Large intestine (tissue), 3 donors: ENCODE results near the gene TUBGCP2. TPM values are rescaled to one million over a fixed set of nuclear protein-coding genes. Genes with fewer than 3 reads are reported as not detected.

Experiments used
- DNase-seq, 2 donors: peaks; one replicate each; pipeline versions ENCODE4 v3.0.0 to v3.0.0-alpha.2; 2013
- H3K27ac ChIP-seq: one replicate; pipeline ENCODE4 v1.5.1; 2013; ENCODE audit warnings: low read length
- H3K27me3 ChIP-seq: 2 replicates; pipeline ENCODE4 v1.6.1; 2013; ENCODE audit warnings: low read length; ENCODE audit not compliant: control insufficient read depth, insufficient read depth
- H3K36me3 ChIP-seq: 2 replicates; pipeline ENCODE4 v1.6.1; 2013; ENCODE audit warnings: low read length; ENCODE audit not compliant: control insufficient read depth, insufficient read depth
- H3K4me1 ChIP-seq: one replicate; pipeline ENCODE4 v1.6.1; 2013; ENCODE audit warnings: low read length; ENCODE audit not compliant: control insufficient read depth, insufficient read depth
- H3K4me3 ChIP-seq: one replicate; pipeline ENCODE4 v1.5.1; 2013; ENCODE audit warnings: low read length
- H3K9me3 ChIP-seq: one replicate; pipeline ENCODE4 v1.6.1; 2013; ENCODE audit warnings: mild to moderate bottlenecking, low read depth, low read length, moderate library complexity; ENCODE audit not compliant: control insufficient read depth
- WGBS: methylation state at CpG from one replicate; pipeline ENCODE4 v1.1.5; 2013; ENCODE audit warnings: low lambda C conversion rate; ENCODE audit not compliant: insufficient coverage; 5-methylcytosine and 5-hydroxymethylcytosine counted together
- polyA plus RNA-seq: library from polyadenylated mRNA; unstranded; fragments of 120-200 nt; gene quantifications from one replicate; pipeline ENCODE4 v1.2.1, GENCODE V29; 2013

Gene TUBGCP2
- polyA plus RNA-seq, 1 donor, result 53.2 TPM

DNA sequence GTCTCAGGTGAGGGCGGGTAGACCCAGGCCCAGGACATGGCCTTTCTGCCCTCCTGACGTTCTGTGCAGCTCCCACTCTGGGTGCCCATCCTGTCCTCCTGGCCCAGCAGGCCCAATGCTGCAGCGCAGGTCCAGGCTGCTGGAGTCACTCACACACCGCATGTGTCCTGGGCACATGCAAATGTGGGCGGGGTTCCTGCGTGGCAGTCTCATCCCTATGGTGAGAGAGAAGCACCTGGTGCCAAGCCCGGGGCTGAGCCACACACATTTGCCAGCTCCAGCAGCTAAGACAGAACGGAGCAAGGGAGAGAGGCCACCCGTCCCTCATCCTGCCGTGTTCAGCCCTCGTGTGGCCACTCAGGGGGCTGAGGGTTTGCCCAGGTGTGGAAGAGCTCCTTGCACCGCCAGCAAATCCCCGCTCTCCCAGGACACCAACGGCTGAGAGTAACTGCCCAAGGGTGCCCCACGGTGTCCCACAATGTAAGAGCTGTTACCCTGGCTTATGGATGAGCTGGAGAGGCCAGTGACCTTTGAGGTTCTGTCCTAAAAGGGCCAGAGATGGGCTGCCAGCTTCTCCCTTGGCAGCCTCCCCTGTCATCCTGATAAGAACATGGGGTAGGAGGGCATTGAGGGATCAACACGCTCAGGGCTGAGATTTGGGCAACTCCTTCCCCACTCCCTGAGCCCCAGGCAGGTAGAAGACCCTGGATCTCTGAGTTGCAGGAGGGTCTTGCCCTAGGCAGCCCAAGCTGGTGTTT lies 44.7 kb upstream of the TUBGCP2 start:
- H3K27me3 ChIP-seq, result no peaks in the 10 kb centered on the region
- H3K4me1 ChIP-seq, result peaks cover 36% of the 10 kb centered on the region
- peaks cover 30% of the 10 kb centered on the region for H3K36me3 ChIP-seq
- H3K9me3 ChIP-seq, result peaks cover 11% of the 10 kb centered on the region
- DNase-seq, result no peak
- no CpG with 5 or more reads among the region's 16 CpGs for WGBS
- H3K4me3 ChIP-seq, result no peak overlapping the region
- H3K27ac ChIP-seq, result no peak overlapping the region

DNA sequence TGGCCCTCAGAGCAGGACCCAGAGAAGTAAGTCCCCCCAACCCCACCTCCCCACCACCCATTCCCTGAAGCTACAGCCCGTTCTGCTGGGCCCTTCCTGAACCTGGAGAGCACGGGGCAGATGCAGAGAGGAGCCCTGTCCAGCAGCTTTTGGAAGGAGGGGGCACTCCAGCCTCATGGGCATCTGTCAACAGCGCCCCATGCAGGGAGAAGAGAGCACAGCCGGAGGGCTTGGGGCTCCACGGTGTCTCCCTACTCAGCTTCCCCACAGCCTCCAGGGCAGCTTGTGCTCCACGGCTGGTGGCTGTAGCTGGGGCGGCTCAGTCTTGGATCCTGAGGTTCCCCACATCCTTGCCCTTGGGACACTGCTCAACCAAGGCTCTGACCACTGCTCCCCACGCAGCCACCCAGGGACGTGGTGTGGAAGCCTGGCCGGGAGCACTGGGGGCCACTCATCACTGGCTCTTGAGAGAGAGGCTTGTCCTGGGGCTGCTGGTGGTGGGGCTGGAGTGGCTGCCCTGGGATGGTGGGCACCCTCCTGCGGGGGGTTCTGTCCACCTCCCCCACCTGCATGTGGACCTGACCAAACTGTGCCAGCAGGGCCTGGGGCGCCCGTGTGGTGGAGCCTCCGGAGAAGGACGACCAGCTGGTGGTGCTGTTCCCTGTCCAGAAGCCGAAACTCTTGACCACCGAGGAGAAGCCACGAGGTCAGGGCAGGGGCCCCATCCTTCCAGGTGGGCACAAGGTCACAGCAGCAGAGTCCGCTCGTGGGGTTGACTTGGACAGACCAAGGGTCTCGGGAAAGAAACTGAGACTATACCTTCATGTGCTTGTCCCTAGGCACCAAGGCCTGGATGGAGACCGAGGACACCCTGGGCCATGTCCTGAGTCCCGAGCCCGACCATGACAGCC lies 43.0 kb upstream of the TUBGCP2 start:
- no CpG with 5 or more reads among the region's 24 CpGs for WGBS
- Histone ChIP-seq H3K4me3 (no peak overlapping the region), H3K4me1 (peaks cover 38% of the 10 kb centered on the region), H3K36me3 (peaks cover 30% of the 10 kb centered on the region), H3K27me3 (no peaks in the 10 kb centered on the region), H3K27ac (no peak overlapping the region), H3K9me3 (peaks cover 7% of the 10 kb centered on the region)
- no peak for DNase-seq

- Histone ChIP-seq H3K36me3 (peaks cover 25% of the 10 kb centered on the region), H3K27ac (no peak overlapping the region), H3K27me3 (no peaks in the 10 kb centered on the region), H3K9me3 (peaks cover 7% of the 10 kb centered on the region), H3K4me1 (peaks cover 31% of the 10 kb centered on the region), H3K4me3 (no peak overlapping the region)
- whole genome bisulfite sequencing, result no CpG with 5 or more reads among the region's 13 CpGs
- no peak for DNase-seq
Measured at GRCh38 chr10:133350950-133351329, 42.3 kb upstream of the TUBGCP2 start.

GRCh38 chr10:133350283-133350949 lies 41.7 kb upstream of the TUBGCP2 start:
- no peak overlapping the region for H3K4me3 ChIP-seq
- no peaks in the 10 kb centered on the region for H3K27me3 ChIP-seq
- H3K9me3 ChIP-seq, result peaks cover 8% of the 10 kb centered on the region
- peaks cover 20% of the 10 kb centered on the region for H3K36me3 ChIP-seq
- WGBS, result no CpG with 5 or more reads among the region's 12 CpGs
- peaks cover 27% of the 10 kb centered on the region for H3K4me1 ChIP-seq
- no peak for DNase-seq
- no peak overlapping the region for H3K27ac ChIP-seq

DNA sequence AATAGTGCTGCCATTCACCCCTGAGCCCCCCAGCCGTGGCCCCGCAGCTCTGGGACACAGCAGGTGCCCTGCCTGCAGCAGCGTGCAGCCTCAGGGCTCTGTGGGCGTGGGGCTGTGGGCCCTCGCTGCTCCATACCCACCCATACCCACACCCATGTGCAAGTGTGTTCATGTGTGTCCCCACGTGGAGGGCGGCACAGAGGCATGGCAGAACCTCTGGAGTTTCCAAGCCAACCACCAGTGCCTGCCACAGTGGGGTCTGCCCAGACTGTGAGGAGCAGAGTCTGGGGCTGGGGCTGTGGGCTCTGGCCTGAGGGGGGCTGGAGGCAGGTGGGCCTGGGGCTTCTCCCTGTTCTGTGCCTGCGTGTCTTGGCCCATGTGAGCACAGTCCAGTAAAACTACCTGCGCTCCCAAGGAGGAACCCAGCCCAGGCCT lies 40.9 kb upstream of the TUBGCP2 start:
- Histone ChIP-seq H3K9me3 (peaks cover 11% of the 10 kb centered on the region), H3K4me1 (peaks cover 24% of the 10 kb centered on the region), H3K27ac (no peak overlapping the region), H3K27me3 (no peaks in the 10 kb centered on the region), H3K4me3 (no peak overlapping the region), H3K36me3 (peaks cover 12% of the 10 kb centered on the region)
- WGBS, result no CpG with 5 or more reads among the region's 9 CpGs
- no peak for DNase-seq

GRCh38 chr10:133349160-133349568 lies 40.5 kb upstream of the TUBGCP2 start:
- Histone ChIP-seq H3K4me1 (peaks cover 24% of the 10 kb centered on the region), H3K4me3 (no peak overlapping the region), H3K27ac (no peak overlapping the region), H3K9me3 (peaks cover 11% of the 10 kb centered on the region), H3K27me3 (no peaks in the 10 kb centered on the region), H3K36me3 (peaks cover 12% of the 10 kb centered on the region)
- WGBS, result no CpG with 5 or more reads among the region's 8 CpGs
- DNase-seq, result no peak

DNA sequence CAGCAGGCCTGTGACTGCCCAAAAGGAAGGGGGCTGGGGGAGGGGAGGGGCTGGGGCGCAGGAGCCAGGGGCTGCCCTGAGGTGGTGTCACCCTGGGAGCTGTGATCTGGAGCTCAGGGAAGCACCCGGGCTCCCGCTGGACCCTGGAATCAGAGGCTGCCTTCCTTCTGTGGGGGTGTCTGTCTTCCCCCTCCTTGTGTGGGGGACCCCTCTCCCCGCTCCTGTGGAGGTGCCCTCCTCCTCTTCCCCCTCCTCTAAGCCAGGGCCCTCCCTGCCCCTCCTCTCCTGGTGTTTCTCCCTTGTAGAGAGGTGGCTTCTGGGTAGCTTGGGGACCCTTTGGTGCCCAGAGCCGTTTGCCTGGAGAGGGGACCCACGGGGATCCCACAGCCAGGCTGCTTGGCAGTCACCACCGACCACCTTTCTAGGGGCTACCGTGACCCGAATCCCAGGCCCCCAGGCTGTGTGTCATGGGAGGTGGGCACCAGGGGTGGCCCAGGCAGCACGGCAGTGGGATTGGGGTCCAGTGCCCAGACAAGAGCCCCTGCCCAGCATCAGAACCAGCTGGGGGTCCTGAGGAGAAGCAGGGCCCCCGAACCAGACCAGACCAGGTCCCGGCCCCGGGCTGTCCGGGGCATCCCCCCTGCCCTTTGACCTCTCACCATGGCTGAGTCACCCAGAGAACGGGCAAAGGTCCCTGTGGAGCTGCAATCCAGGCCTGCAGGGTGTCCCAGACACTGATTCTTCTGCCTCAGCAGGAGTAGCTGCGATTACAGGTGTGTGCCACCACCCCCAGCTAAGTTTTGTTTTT lies 39.2 kb upstream of the TUBGCP2 start:
- Histone ChIP-seq H3K27ac (peak overlapping the region; percentile 86), H3K27me3 (no peaks in the 10 kb centered on the region), H3K4me1 (peaks cover 32% of the 10 kb centered on the region), H3K36me3 (peaks cover 12% of the 10 kb centered on the region), H3K4me3 (peak overlapping the region; percentile 48), H3K9me3 (peaks cover 11% of the 10 kb centered on the region)
- no CpG with 5 or more reads among the region's 16 CpGs for WGBS
- peak; percentile 78 to 87 for DNase-seq

- peak in 1 of 2 donors; percentile 30 for DNase-seq
- H3K4me1 ChIP-seq, result peaks cover 35% of the 10 kb centered on the region
- WGBS, result 60% methylated on average over 2 of the region's 11 CpGs
- no peaks in the 10 kb centered on the region for H3K27me3 ChIP-seq
- H3K9me3 ChIP-seq, result peaks cover 11% of the 10 kb centered on the region
- H3K4me3 ChIP-seq, result no peak overlapping the region
- peaks cover 2% of the 10 kb centered on the region for H3K36me3 ChIP-seq
- no peak overlapping the region for H3K27ac ChIP-seq
Measured at GRCh38 chr10:133346413-133346812, 37.7 kb upstream of the TUBGCP2 start.

GRCh38 chr10:133344236-133344635 lies 35.6 kb upstream of the TUBGCP2 start:
- H3K4me3 ChIP-seq, result no peak overlapping the region
- no peak overlapping the region for H3K27ac ChIP-seq
- peaks cover 7% of the 10 kb centered on the region for H3K9me3 ChIP-seq
- no peaks in the 10 kb centered on the region for H3K27me3 ChIP-seq
- WGBS, result 100% methylated on average over 1 of the region's 5 CpGs
- no peak for DNase-seq
- H3K36me3 ChIP-seq, result no peaks in the 10 kb centered on the region
- H3K4me1 ChIP-seq, result peaks cover 23% of the 10 kb centered on the region
